Superior temporal gyrus (tissue), 1 donor: Measurements from ENCODE around the gene SEMA3A.

Experiments
- DNase-seq: peaks from one replicate; pipeline ENCODE4 v3.0.0-alpha.2; 2016; ENCODE audit errors: extremely low spot score

SEMA3A gene

GRCh38 chr7:83931968-83932367 lies 262.6 kb downstream of the SEMA3A start:
- DNase-seq = no peak

GRCh38 chr7:83930262-83930661 lies 264.3 kb downstream of the SEMA3A start:
- no peak for DNase-seq

GRCh38 chr7:83925860-83926259 lies 268.7 kb downstream of the SEMA3A start:
- no peak for DNase-seq

DNA sequence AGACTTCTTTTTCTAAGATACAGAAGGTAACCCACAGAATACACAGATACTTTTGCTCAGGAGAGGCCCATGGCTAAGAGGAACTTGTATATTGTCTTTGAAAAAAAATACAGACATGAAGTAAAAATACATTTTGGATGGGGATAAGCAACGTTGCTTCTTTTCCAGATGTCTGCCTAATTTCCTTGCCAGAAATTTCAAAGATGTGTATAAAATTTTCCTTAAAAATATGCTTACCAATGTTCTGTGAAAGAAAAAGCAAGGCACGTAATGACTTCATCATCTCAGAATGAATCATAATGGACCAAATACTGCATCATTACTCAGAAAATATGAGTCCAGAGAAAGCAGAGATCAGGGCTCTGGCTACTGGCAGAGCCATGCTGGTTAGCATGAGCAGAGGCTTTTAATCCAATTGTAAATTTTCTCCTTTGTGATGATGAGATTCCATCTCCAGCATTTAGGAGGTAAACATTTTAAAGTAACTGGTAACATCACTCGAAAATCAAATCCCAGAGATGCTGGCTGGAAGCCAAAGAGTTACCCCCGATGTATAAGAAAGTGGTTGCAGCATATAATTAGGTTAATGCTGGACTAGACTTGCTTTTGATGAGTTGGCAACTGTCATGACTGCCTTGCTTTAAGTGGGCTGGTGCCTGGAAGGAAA lies 272.5 kb downstream of the SEMA3A start:
- peak; percentile 53 for DNase-seq

DNA sequence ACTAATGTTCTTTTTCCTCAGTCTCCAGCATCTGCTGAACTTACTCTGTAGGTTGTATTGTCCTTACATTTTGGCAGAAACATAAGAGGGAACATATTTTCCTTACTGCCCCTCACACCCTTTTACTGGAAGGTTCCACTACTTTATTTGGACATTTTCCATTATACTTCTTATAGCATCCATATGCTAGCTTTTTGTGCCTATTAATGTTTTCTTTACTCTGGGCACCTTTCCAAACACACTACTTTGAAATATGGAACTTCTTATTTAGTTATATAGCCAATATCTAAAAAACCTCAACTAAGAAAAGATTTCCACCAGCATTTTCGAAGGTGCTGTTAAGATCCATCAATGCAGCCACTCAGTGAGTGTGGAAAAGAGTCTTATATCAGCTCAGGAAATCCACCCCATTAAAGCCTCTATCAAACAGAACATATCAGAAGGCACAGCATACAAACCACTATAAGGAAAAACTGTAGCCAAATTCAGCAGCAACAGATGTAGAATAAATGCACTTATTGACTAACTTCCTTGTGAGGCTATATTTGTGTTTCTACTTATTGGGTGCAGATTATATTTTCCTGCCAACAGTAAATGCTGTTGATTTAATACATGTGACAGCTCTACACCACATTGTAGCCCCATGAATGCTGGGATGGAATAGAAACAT lies 273.2 kb downstream of the SEMA3A start:
- no peak for DNase-seq

- DNase-seq = no peak
Observed at GRCh38 chr7:83918142-83918541, 276.4 kb downstream of the SEMA3A start.

DNA sequence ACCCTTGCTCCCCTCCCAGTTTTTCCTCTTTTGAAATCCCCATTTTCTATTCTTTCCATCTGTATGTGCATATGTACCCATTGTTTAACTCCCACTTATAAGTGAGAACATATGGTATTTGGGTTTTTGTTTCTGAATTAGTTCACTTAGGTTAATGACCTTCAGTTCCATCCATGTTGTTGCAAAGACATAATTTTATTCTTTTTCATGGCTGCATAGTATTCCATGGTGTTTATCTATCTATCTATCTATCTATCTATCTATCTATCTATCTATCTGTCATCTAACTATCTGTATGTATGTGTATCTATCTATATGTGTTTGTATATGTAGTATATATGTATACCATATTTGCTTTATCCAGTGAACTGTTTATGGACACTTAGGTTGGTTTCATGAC lies 281.4 kb downstream of the SEMA3A start:
- DNase-seq = no peak

- no peak for DNase-seq
Observed at GRCh38 chr7:83908526-83908925, 286.1 kb downstream of the SEMA3A start.
